Measurements from ENCODE around the gene LHFPL6. TPM values are rescaled to one million over a fixed set of nuclear protein-coding genes. Genes with fewer than 3 reads are reported as not detected.

The LHFPL6 gene
- total and polyA plus RNA-seq, 9 of the 15 experiments (the other 6 are each of a cell fraction or from before 2014, with no cell fraction given) = 0.18 TPM; not detected in 8

GRCh38 chr13:39516096-39516495 lies 86.9 kb downstream of the LHFPL6 start (continued):
- no peak for TF ChIP-seq GATAD2B (IDR thresholded peaks at IDR 0.05; ENCODE audit: borderline replicate concordance)
- no peak for TF ChIP-seq TCF7 (IDR thresholded peaks at IDR 0.05; ENCODE audit: borderline replicate concordance)
- no peak for TF ChIP-seq RERE (CRISPR knock-in tag; IDR thresholded peaks at IDR 0.05; ENCODE audit: borderline replicate concordance)
- no peak for TF ChIP-seq PHF21A (IDR thresholded peaks at IDR 0.05; ENCODE audit: borderline replicate concordance, low read depth)
- no peak for TF ChIP-seq POLR2G (IDR thresholded peaks at IDR 0.05; ENCODE audit: low read depth, low read length)
- no peak for TF ChIP-seq SRSF9 (IDR thresholded peaks at IDR 0.05; ENCODE audit: borderline replicate concordance, low read depth, low read length)
